ENCODE data around the gene CENPI. TPM values are rescaled to one million over a fixed set of nuclear protein-coding genes. Genes with fewer than 3 reads are reported as not detected.
"Not testable (repeated sequence)": the region's sequence is repeated elsewhere in the genome, so short reads cannot be mapped to it uniquely, and the experiment has no call there.

The CENPI gene, protein sequence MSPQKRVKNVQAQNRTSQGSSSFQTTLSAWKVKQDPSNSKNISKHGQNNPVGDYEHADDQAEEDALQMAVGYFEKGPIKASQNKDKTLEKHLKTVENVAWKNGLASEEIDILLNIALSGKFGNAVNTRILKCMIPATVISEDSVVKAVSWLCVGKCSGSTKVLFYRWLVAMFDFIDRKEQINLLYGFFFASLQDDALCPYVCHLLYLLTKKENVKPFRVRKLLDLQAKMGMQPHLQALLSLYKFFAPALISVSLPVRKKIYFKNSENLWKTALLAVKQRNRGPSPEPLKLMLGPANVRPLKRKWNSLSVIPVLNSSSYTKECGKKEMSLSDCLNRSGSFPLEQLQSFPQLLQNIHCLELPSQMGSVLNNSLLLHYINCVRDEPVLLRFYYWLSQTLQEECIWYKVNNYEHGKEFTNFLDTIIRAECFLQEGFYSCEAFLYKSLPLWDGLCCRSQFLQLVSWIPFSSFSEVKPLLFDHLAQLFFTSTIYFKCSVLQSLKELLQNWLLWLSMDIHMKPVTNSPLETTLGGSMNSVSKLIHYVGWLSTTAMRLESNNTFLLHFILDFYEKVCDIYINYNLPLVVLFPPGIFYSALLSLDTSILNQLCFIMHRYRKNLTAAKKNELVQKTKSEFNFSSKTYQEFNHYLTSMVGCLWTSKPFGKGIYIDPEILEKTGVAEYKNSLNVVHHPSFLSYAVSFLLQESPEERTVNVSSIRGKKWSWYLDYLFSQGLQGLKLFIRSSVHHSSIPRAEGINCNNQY
- 1 to 10 TPM; 2.5 to 5.8 (median 3.1) TPM for total RNA-seq

DNA sequence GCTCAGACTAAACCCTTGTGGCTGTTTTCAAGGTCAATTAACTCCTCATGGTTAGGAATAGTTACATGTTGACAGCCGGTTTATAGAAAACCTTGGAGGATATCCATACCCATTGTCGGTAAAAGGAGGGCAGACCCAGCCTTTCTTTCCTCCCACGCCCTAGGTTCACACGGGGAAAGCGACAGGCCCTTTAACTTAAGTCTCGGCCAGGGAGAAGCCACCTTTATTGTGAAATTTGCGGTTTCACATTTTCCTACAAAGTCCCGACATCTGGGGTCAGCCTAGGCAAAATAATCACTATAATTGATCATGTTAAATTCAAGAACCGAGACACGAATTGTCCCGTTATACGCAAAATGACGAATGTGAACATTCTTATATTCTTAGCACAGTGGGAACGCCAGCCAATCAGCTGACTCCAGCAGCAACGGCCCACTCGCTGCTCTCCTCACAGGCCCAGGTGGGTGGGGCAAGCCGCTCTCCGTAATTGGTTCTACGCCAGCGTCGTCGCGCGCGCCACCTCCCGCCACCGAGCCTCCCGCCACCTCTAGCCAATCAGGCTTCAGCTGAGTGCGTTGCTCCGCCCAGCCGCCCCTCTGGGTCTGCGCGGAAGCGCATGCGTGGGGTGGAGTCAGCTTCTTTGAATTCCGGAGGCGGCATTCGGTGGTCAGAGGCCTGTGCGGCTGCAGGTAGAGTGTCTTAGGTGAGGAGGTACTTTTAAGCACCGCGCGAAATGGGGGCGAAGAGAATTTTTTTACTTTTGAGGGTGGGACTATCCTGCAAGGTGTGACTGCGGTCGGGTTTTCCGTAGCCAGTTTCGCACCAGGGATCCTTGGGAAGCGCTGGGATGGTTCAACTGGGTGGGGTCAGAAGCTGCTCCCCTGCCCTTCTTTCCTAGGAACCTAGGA lies at the start of gene CENPI:
Gene CENPI (plus strand): TSS at position 659 of the 908 bp plus-strand sequence. CDS start 2,867 bp downstream, outside the sequence.
- Histone ChIP-seq H3K4me1 (no peaks in the 10 kb centered on the region), H3K27me3 (no peaks in the 10 kb centered on the region), H3K27ac (peak within 1 kb of the TSS; percentile 62 to 78 (median 69)), H3K4me3 (peak within 1 kb of the TSS; percentile 28 to 56 (median 40)), H3K9me3 (no peaks in the 10 kb centered on the region), H3K36me3 (no peaks in the 10 kb centered on the region)
- no peak for TF ChIP-seq POLR2A (IDR thresholded peaks at IDR 0.05)
- TF ChIP-seq, protein P1, sequence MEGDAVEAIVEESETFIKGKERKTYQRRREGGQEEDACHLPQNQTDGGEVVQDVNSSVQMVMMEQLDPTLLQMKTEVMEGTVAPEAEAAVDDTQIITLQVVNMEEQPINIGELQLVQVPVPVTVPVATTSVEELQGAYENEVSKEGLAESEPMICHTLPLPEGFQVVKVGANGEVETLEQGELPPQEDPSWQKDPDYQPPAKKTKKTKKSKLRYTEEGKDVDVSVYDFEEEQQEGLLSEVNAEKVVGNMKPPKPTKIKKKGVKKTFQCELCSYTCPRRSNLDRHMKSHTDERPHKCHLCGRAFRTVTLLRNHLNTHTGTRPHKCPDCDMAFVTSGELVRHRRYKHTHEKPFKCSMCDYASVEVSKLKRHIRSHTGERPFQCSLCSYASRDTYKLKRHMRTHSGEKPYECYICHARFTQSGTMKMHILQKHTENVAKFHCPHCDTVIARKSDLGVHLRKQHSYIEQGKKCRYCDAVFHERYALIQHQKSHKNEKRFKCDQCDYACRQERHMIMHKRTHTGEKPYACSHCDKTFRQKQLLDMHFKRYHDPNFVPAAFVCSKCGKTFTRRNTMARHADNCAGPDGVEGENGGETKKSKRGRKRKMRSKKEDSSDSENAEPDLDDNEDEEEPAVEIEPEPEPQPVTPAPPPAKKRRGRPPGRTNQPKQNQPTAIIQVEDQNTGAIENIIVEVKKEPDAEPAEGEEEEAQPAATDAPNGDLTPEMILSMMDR (IDR thresholded peaks at IDR 0.05), result no peak
- peak; percentile 87 to 96 (median 94) for DNase-seq

DNA sequence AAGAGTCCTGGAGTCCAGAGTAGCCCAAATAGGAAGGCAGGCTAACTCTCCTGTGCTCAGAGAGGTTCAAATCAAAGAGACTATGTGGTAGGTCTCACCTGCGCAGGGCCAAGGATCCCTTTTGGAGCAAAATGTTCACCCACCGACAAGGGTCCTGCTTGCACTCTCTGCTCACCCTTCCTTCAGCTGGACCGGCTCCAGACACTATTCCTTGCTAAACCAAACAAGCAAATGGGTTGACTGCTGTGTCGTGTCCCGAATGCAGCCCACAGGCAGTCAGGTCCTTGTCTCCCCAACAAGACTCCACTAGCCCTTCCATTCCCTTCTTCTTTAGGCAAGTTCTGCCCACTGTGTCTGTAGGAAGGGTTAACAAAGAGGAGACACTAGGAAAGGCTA lies 46.9 kb upstream of the CENPI start:
- H3K4me1 ChIP-seq, result peaks cover 0 to 12% (median 0%) of the 10 kb centered on the region in 4 donors
- H3K4me3 ChIP-seq, result peak overlapping the region; percentile 52 to 70 (median 62)
- DNase-seq, result no peak
- no peaks in the 10 kb centered on the region for H3K9me3 ChIP-seq
- H3K27ac ChIP-seq, result peak overlapping the region; percentile 82 to 95 (median 92)
- H3K27me3 ChIP-seq, result no peaks in the 10 kb centered on the region
- no peaks in the 10 kb centered on the region for H3K36me3 ChIP-seq
- TF ChIP-seq POLR2A (IDR thresholded peaks at IDR 0.05), result peak in 1 of 2 donors; percentile 5
- TF ChIP-seq, protein P1 (IDR thresholded peaks at IDR 0.05), result no peak

DNA sequence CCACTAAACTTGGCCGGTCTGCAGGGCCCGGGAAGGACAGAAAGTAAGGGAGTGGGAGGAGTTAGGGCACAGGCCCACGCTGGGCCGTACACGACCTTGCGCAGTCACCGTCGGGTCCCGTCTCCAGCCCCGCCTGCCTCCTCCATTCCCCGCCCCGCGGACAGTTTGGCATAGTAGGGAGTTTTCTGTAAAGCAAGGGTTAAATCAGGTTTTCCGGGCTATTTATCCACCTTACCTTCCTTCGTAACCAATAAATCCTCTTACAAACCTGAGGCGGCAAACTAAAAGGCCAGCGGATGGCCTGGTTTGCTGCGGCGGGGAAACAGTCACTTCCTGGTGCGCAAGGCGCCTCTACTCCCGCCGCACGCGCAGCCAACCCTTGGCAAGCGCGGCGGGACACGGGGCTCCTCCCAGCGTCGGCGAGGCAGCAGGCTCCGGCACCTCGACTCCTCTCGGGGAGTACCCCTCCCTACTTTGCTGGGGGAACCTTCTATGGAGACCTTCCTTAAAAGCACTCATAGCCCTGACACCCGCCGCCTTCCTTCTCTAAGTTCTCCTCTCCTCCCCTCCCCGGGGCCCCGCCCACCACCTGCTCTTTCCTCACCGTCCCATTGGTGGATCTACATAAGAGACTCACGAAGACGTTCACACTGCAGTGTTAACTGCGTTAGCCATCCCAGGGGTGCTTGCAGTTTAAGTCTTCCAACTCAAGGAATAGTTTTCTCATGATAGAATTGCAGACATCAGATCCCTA lies 46.3 kb upstream of the CENPI start, which contains the start of gene TRMT2B:
Gene TRMT2B (minus strand): TSS at position 563 of the 754 bp plus-strand sequence. CDS start 9,822 bp downstream, outside the sequence.
- Histone ChIP-seq H3K4me3 (peak within 1 kb of the TSS; percentile 52 to 70 (median 62)), H3K27ac (peak within 1 kb of the TSS; percentile 82 to 95 (median 92)), H3K9me3 (no peaks in the 10 kb centered on the region), H3K27me3 (no peaks in the 10 kb centered on the region), H3K4me1 (peaks cover 0 to 12% (median 0%) of the 10 kb centered on the region in 4 donors), H3K36me3 (no peaks in the 10 kb centered on the region)
- peak; percentile 85 to 94 (median 88) for DNase-seq
- peak in 1 of 2 donors; percentile 7 for TF ChIP-seq POLR2A (IDR thresholded peaks at IDR 0.05)
- TF ChIP-seq, protein P1 (IDR thresholded peaks at IDR 0.05), result no peak

DNA sequence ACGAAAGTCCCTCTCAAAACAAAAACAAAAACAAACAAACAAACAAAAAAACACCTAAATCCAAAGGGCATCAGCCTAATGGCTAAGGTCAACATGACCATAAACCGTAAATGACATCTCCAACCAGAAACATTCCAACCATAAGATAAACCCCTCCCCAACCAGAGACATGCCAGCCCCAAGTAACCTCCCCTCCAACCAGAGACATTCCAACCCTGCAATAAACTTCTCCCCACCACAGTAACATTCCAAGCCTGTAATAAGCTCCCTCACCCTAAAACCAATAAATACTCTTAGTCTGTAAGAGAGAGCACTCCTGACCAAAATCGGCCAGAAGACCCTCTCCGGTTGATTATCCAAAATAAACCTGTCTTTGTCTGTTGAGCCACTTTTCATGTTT lies 41.5 kb upstream of the CENPI start:
- not testable (repeated sequence) for H3K4me1 ChIP-seq, H3K4me3 ChIP-seq, H3K27ac ChIP-seq, H3K9me3 ChIP-seq, H3K36me3 ChIP-seq, DNase-seq, H3K27me3 ChIP-seq

DNA sequence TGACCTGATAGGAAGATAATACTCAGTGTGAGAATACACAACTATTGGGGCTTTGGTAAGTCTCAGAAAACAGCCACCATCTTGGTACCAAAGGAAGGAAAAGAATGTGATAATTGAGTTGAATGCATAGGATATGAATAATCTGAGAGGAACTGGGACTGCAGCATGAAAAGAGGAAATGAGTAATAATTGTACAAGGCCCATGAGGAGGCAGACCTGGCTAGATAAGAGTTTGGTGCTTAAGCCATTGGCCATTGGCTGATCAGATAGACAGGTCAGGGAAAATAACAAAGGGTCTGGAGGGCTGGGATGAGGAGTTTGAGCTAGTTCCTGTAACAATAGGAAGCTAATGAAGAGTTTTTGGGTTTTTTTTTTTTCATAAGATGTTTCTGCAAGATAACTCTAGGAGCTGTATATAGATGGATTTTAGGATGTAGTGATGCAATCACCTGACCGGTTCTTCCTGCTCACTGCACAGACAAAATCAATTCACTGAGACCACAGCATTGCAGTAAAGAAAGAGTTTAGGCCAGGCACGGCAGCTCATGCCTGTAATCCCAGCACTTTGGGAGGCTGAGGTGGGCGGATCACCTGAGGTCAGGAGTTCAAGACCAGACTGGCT lies 40.8 kb upstream of the CENPI start:
- TF ChIP-seq POLR2A (IDR thresholded peaks at IDR 0.05), result no peak
- TF ChIP-seq, protein P1 (IDR thresholded peaks at IDR 0.05), result no peak
- no peak for DNase-seq
- no peaks in the 10 kb centered on the region for H3K9me3 ChIP-seq
- H3K4me1 ChIP-seq, result no peaks in the 10 kb centered on the region
- no peaks in the 10 kb centered on the region for H3K36me3 ChIP-seq
- no peak overlapping the region for H3K27ac ChIP-seq
- no peak overlapping the region for H3K4me3 ChIP-seq
- no peaks in the 10 kb centered on the region for H3K27me3 ChIP-seq

Measured in Peyer's patch (tissue), 4 donors.